HepG2 (cell line): ENCODE results near the gene USP28. TPM values are rescaled to one million over a fixed set of nuclear protein-coding genes. Genes with fewer than 3 reads are reported as not detected.
A peak's percentile ranks its signal among the peaks of the same experiment; 100 is the strongest.

Experiments used
- ARNT2 ChIP-seq: sonication (generic); formaldehyde crosslinking; IDR thresholded peaks from 2 replicates; pipeline ENCODE4 v1.8.0; 2022; ENCODE audit warnings: mild to moderate bottlenecking, low read depth, missing genetic modification reagents, moderate library complexity
- BRD4 ChIP-seq: sonication (generic); formaldehyde crosslinking; IDR thresholded peaks from 2 replicates; pipeline ENCODE4 v1.4.0; 2020; ENCODE audit warnings: missing genetic modification reagents
- CREB3 ChIP-seq: sonication (generic); formaldehyde crosslinking; IDR thresholded peaks from 2 replicates; pipeline ENCODE4 v1.5.0; 2020; ENCODE audit warnings: missing genetic modification reagents
- ETV6 ChIP-seq: sonication (generic); formaldehyde crosslinking; conservative IDR thresholded peaks from 2 replicates; pipeline ENCODE4 v1.4.0; 2020; ENCODE audit warnings: missing genetic modification reagents
- FLYWCH1 ChIP-seq: sonication (generic); formaldehyde crosslinking; IDR thresholded peaks from 2 replicates; pipeline ENCODE4 v1.8.1; 2023; ENCODE audit warnings: mild to moderate bottlenecking, missing genetic modification reagents
- FOSL2 ChIP-seq: sonication (generic); formaldehyde crosslinking; IDR thresholded peaks from 2 replicates; pipeline ENCODE4 v1.4.0; 2020; ENCODE audit warnings: missing genetic modification reagents
- HCFC1 ChIP-seq: fragments of 150-350 bp; IDR thresholded peaks from 2 replicates; pipeline ENCODE4 v1.6.1; 2014; ENCODE audit warnings: low read depth, low read length
- HDAC6 ChIP-seq: fragments of 200-600 bp; sonication (generic); IDR thresholded peaks from 2 replicates; pipeline ENCODE4 v1.7.0; 2017; ENCODE audit warnings: mild to moderate bottlenecking, antibody characterized with exemption, low read length, low read depth
- ISX ChIP-seq: sonication (generic); formaldehyde crosslinking; conservative IDR thresholded peaks from 2 replicates; pipeline ENCODE4 v1.5.0; 2020; ENCODE audit warnings: missing genetic modification reagents
- MYPOP ChIP-seq: sonication (generic); formaldehyde crosslinking; IDR thresholded peaks from 2 replicates; pipeline ENCODE4 v1.8.1; 2023; ENCODE audit warnings: mild to moderate bottlenecking, moderate library complexity, missing genetic modification reagents
- NFIB ChIP-seq: sonication (generic); formaldehyde crosslinking; IDR thresholded peaks from 2 replicates; pipeline ENCODE4 v1.9.0; 2021; ENCODE audit warnings: missing genetic modification reagents, mild to moderate bottlenecking, borderline replicate concordance
- PATZ1 ChIP-seq: sonication (generic); formaldehyde crosslinking; IDR thresholded peaks from 2 replicates; pipeline ENCODE4 v1.4.0; 2020; ENCODE audit warnings: missing genetic modification reagents
- PCBP1 ChIP-seq: fragments of 200-400 bp; formaldehyde crosslinking; IDR thresholded peaks from 2 replicates; pipeline ENCODE4 v1.6.1; 2017; ENCODE audit warnings: mild to moderate bottlenecking, low read depth, low read length, borderline replicate concordance
- RXRB ChIP-seq: IDR thresholded peaks from 2 replicates; pipeline ENCODE4 v1.6.1; 2016; ENCODE audit warnings: borderline replicate concordance, missing genetic modification reagents, missing compliant biosample characterization
- SAP130 ChIP-seq: IDR thresholded peaks from 2 replicates; pipeline ENCODE4 v1.6.1; 2016; ENCODE audit warnings: low read depth
- TARDBP ChIP-seq: sonication (generic); formaldehyde crosslinking; IDR thresholded peaks from 2 replicates; pipeline ENCODE4 v1.8.0; 2022; ENCODE audit warnings: mild to moderate bottlenecking, missing genetic modification reagents
- TGIF2 ChIP-seq: IDR thresholded peaks from 2 replicates; pipeline ENCODE4 v1.6.1; 2016; ENCODE audit warnings: control low read depth, missing compliant biosample characterization
- TRIM24 ChIP-seq: sonication (generic); formaldehyde crosslinking; IDR thresholded peaks from 2 replicates; pipeline ENCODE4 v1.8.0; 2022; ENCODE audit warnings: mild to moderate bottlenecking, missing genetic modification reagents
- UBTF ChIP-seq: sonication (generic); formaldehyde crosslinking; IDR thresholded peaks from 2 replicates; pipeline ENCODE4 v1.4.0; 2020; ENCODE audit warnings: mild to moderate bottlenecking, missing genetic modification reagents
- ZFP62 ChIP-seq: sonication (generic); formaldehyde crosslinking; IDR thresholded peaks from 2 replicates; pipeline ENCODE4 v1.4.0; 2020; ENCODE audit warnings: missing genetic modification reagents
- ZMYM4 ChIP-seq: sonication (generic); formaldehyde crosslinking; IDR thresholded peaks from 2 replicates; pipeline ENCODE4 v1.8.1; 2023; ENCODE audit warnings: mild to moderate bottlenecking, missing genetic modification reagents
- ZNF670 ChIP-seq: sonication (generic); formaldehyde crosslinking; IDR thresholded peaks from 2 replicates; pipeline ENCODE4 v1.8.0; 2022; ENCODE audit warnings: mild to moderate bottlenecking, missing genetic modification reagents, borderline replicate concordance
- ZNF768 ChIP-seq: sonication (generic); formaldehyde crosslinking; IDR thresholded peaks from 2 replicates; pipeline ENCODE4 v1.4.0; 2020; ENCODE audit warnings: missing genetic modification reagents
- ZSCAN12 ChIP-seq: sonication (generic); formaldehyde crosslinking; IDR thresholded peaks from 2 replicates; pipeline ENCODE4 v1.9.0; 2021; ENCODE audit warnings: mild to moderate bottlenecking, missing genetic modification reagents
- polyA plus RNA-seq, 8 experiments: library from polyadenylated mRNA; depleted of rRNA in 3 of 8; stranded (reverse) in 7 of 8; unstranded in 1 of 8; fragments of >200 nt; fragmentation: Illumina TruSeq in 4 of 8; extraction: Trizol in 4 of 8; gene quantifications; 2 replicates each; pipeline versions ENCODE4 v1.2.1 to v1.2.3, GENCODE V29; 2011 to 2016; ENCODE audit warnings: low read depth in 4 of 8, missing spikeins in 1 of 8, mixed read lengths in 1 of 8; ENCODE audit not compliant: insufficient read depth in 1 of 8
- total RNA-seq, 5 experiments: library from RNA; depleted of rRNA; stranded (reverse); fragments of >200 nt; fragmentation: Illumina TruSeq; extraction: Trizol; gene quantifications; 2 replicates each; pipeline ENCODE4 v1.2.3, GENCODE V29; 2016; ENCODE audit warnings: low read depth in 1 of 5

USP28 gene
- total and polyA plus RNA-seq, 2 of the 13 experiments (the other 11 are each of a cell fraction or from before 2014, with no cell fraction given): 29.6 to 34.3 TPM

GRCh38 chr11:113875234-113876073, at the start of gene USP28 (continued):
- TF ChIP-seq NFIB (CRISPR knock-in tag): no peak
- peak; percentile 46; the same call in 1 of the 2 replicates for TF ChIP-seq TARDBP (CRISPR knock-in tag)
- peak; percentile 40; the same call in 1 of the 2 replicates for TF ChIP-seq UBTF (CRISPR knock-in tag)
- no peak for TF ChIP-seq PCBP1
- peak; percentile 10; the same call in 1 of the 2 replicates for TF ChIP-seq ZNF670 (CRISPR knock-in tag)
- peak; percentile 60; the same call in 1 of the 2 replicates for TF ChIP-seq ISX (CRISPR knock-in tag)
- no peak for TF ChIP-seq TRIM24 (CRISPR knock-in tag)
- TF ChIP-seq SAP130: peak; percentile 83
- 0 out of 2 replicates have a peak, but pooled peaks have one; percentile 32 for TF ChIP-seq ZFP62 (CRISPR knock-in tag)
- no peak for TF ChIP-seq MYPOP
- TF ChIP-seq ETV6 (CRISPR knock-in tag): peak; percentile 55; the same call in 1 of the 2 replicates
- no peak for TF ChIP-seq HDAC6
- no peak for TF ChIP-seq HCFC1
- TF ChIP-seq BRD4: peak; percentile 68; the same call in 1 of the 2 replicates
- TF ChIP-seq ARNT2 (CRISPR knock-in tag): peak; percentile 81
- no peak for TF ChIP-seq ZSCAN12 (CRISPR knock-in tag)
- no peak for TF ChIP-seq FLYWCH1 (CRISPR knock-in tag)
- peak; percentile 59; the same call in 1 of the 2 replicates for TF ChIP-seq ZMYM4 (CRISPR knock-in tag)
- TF ChIP-seq RXRB (CRISPR knock-in tag): peak; percentile 64; the same call in 1 of the 2 replicates
- peak; percentile 60; the same call in 1 of the 2 replicates for TF ChIP-seq ZNF768
- TF ChIP-seq CREB3 (CRISPR knock-in tag): no peak
- 0 out of 2 replicates have a peak, but pooled peaks have one; percentile 19 for TF ChIP-seq FOSL2 (CRISPR knock-in tag)
- TF ChIP-seq PATZ1: no peak
- no peak for TF ChIP-seq TGIF2
